Upper lobe of right lung (tissue), 1 donor: Measurements from ENCODE around the gene ZNF256. TPM values are rescaled to one million over a fixed set of nuclear protein-coding genes. Genes with fewer than 3 reads are reported as not detected.
"Not testable (repeated sequence)": the region's sequence is repeated elsewhere in the genome, so short reads cannot be mapped to it uniquely, and the experiment has no call there.

ENCODE experiments used
- ATAC-seq: fragments of 200-7000 bp; cut with Tn5 transposase; one replicate; pipeline ENCODE4 v1.9.1; 2020; ENCODE audit warnings: mild to moderate bottlenecking, moderate library complexity
- DNase-seq: peaks from one replicate; pipeline ENCODE4 v3.0.0-alpha.2; 2020
- H3K27ac ChIP-seq: fragments of 200-600 bp; one replicate; pipeline ENCODE4 v1.8.0; 2022
- H3K27me3 ChIP-seq: fragments of 200-600 bp; one replicate; pipeline ENCODE4 v1.8.0; 2022; ENCODE audit warnings: mild to moderate bottlenecking
- H3K36me3 ChIP-seq: fragments of 200-600 bp; one replicate; pipeline ENCODE4 v1.8.0; 2022
- H3K4me1 ChIP-seq: fragments of 200-600 bp; one replicate; pipeline ENCODE4 v1.8.0; 2022
- H3K4me3 ChIP-seq: fragments of 200-600 bp; one replicate; pipeline ENCODE4 v1.8.0; 2022; ENCODE audit warnings: mild to moderate bottlenecking
- H3K9me3 ChIP-seq: fragments of 200-600 bp; one replicate; pipeline ENCODE4 v1.8.0; 2022
- CTCF ChIP-seq: fragments of 200-600 bp; IDR thresholded peaks from one replicate; pipeline ENCODE4 v1.8.0; 2022; ENCODE audit warnings: antibody characterized with exemption
- intact Hi-C: fragments of 100-400 bp; cut with DNase I; formaldehyde crosslinking; loops from one replicate; pipeline ENCODE4 v1.11.0; 2022
- total RNA-seq: library from RNA; stranded (reverse); fragmentation: NEBNext Ultra II Directional; extraction: Animal tissue kit (Norgen Biotek cat#: 25700); gene quantifications from one replicate; pipeline ENCODE4 v1.2.1, GENCODE V29; 2021
- donor health status: DM: no; HTN: yes; CAD: no; lungs with severe emphysema.

The ZNF256 gene
- total RNA-seq, 1 donor from 2014 or later = 5.8 TPM

- H3K9me3 ChIP-seq, intact Hi-C loops: not testable (repeated sequence)
- DNase-seq = peak; percentile 87
Measured at GRCh38 chr19:57916168-57916995, 31.1 kb downstream of the ZNF256 start, which contains the start of gene ZNF417. Gene ZNF417, minus strand, starts transcription at chr19:57916592. Its CDS starts 181 bp downstream, at chr19:57916411.

GRCh38 chr19:57914531-57914930 is 33.0 kb downstream of the ZNF256 start:
- intact Hi-C loops = no loop called here

More at GRCh38 chr19:57916168-57916995, 31.1 kb downstream of the ZNF256 start, which contains the start of gene ZNF417:
- Histone ChIP-seq H3K27ac (peak within 1 kb of the TSS; percentile 88), H3K4me3 (peak within 1 kb of the TSS; percentile 96), H3K4me1 (peaks cover 13% of the 10 kb centered on the region)
- peak; percentile 27 for TF ChIP-seq CTCF
- ATAC-seq = peak; percentile 99
- H3K36me3 ChIP-seq, H3K27me3 ChIP-seq: not testable (repeated sequence)

GRCh38 chr19:57907394-57907793 is 40.1 kb downstream of the ZNF256 start:
- Histone ChIP-seq H3K27ac (no peak overlapping the region), H3K4me1 (no peaks in the 10 kb centered on the region), H3K9me3 (no peaks in the 10 kb centered on the region), H3K36me3 (peaks cover 37% of the 10 kb centered on the region), H3K4me3 (no peak overlapping the region), H3K27me3 (no peaks in the 10 kb centered on the region)
- intact Hi-C loops = no loop called here
- no peak for DNase-seq
- no peak for TF ChIP-seq CTCF
- no peak for ATAC-seq

More at GRCh38 chr19:57914531-57914930, 33.0 kb downstream of the ZNF256 start:
- Histone ChIP-seq H3K27ac (no peak overlapping the region), H3K36me3 (peaks cover 15% of the 10 kb centered on the region), H3K27me3 (no peaks in the 10 kb centered on the region), H3K4me1 (peaks cover 13% of the 10 kb centered on the region), H3K9me3 (no peaks in the 10 kb centered on the region), H3K4me3 (no peak overlapping the region)
- no peak for TF ChIP-seq CTCF
- no peak for ATAC-seq
- no peak for DNase-seq

- intact Hi-C loops = no loop called here
- Histone ChIP-seq H3K9me3 (no peaks in the 10 kb centered on the region), H3K4me1 (no peaks in the 10 kb centered on the region), H3K36me3 (peaks cover 26% of the 10 kb centered on the region), H3K27me3 (no peaks in the 10 kb centered on the region), H3K4me3 (no peak overlapping the region), H3K27ac (no peak overlapping the region)
- ATAC-seq (no peak), DNase-seq (no peak)
- TF ChIP-seq CTCF = no peak
Measured at GRCh38 chr19:57905258-57905657, 42.2 kb downstream of the ZNF256 start.

GRCh38 chr19:57903618-57904184 is 43.8 kb downstream of the ZNF256 start:
- no peak overlapping the region for H3K4me3 ChIP-seq
- intact Hi-C loops = no loop called here
- DNase-seq (no peak), ATAC-seq (no peak)
- H3K4me1 ChIP-seq = no peaks in the 10 kb centered on the region
- TF ChIP-seq CTCF = no peak
- no peak overlapping the region for H3K27ac ChIP-seq
- H3K27me3 ChIP-seq = no peaks in the 10 kb centered on the region
- no peaks in the 10 kb centered on the region for H3K9me3 ChIP-seq
- H3K36me3 ChIP-seq = peaks cover 16% of the 10 kb centered on the region
